Stimulated activated effector memory CD8-positive, alpha-beta T cell treated with anti-CD3 and anti-CD28 coated beads, Interleukin-12 subunit alpha, Interleukin-12 subunit beta, amount 100 ng/mL, for 72 hours (primary cell): Measurements from ENCODE around the gene TAX1BP3.

Experiments
- ATAC-seq: fragments of 150-1000 bp; cut with Tn5 transposase; 2 replicates; pipeline ENCODE4 v1.10.0; 2021
- DNase-seq, 2 donors: peaks; one replicate each; pipeline ENCODE4 v3.0.0; 2021 to 2022; ENCODE audit warnings: low spot score in 2 of 2
- H3K27ac Mint-ChIP-seq: one replicate; pipeline ENCODE4 v1.8.0; 2022; ENCODE audit warnings: mild to moderate bottlenecking, mixed read lengths
- H3K36me3 Mint-ChIP-seq: one replicate; pipeline ENCODE4 v1.8.0; 2022; ENCODE audit warnings: mild to moderate bottlenecking, mixed read lengths
- H3K4me1 Mint-ChIP-seq: one replicate; pipeline ENCODE4 v1.8.0; 2022; ENCODE audit warnings: mixed read lengths
- H3K4me3 Mint-ChIP-seq: one replicate; pipeline ENCODE4 v1.8.0; 2022; ENCODE audit warnings: mild to moderate bottlenecking, mixed read lengths
- H3K9me3 Mint-ChIP-seq: one replicate; pipeline ENCODE4 v1.8.0; 2022; ENCODE audit warnings: mixed read lengths

The TAX1BP3 gene

DNA sequence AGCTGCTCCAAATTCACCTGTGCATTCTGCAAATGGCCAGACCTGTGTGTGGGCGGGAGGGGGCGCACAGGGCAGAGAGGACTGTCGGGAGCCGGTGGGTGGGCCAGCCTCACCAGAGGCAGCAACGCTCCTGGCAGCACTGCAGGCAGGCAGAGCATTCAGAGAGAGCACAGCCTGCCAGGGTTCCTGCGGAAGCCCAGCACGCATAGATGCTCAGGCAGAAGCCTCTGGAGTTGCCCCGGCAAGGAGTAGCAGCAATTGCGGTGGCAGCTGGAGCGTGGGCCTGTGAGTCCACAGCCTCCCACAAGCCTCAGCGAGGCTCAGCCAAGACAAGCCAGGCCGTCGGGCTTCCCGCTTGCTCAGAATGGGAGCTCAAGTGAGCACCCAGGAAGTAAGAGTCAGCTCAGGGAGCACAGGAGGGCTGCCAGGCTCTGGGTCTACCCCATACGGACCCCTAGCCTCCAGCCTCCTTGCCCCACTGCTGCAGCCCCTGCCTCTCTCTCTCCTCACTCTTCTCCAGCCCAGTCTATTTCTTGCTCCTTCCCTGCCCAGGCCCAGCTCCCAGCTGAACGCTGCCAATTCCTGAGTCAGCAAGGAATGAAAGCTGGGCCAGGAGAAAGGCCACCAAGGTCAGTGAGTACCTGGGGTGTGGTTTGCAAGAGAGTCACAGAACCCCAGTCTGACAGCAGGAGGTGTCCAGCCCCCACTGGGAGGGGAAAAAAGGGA lies 9.9 kb upstream of the TAX1BP3 start:
- ATAC-seq (no peak), DNase-seq (no peak)
- Mint-ChIP-seq H3K27ac (no peak overlapping the region), H3K4me1 (peaks cover 17% of the 10 kb centered on the region), H3K36me3 (peaks cover 34% of the 10 kb centered on the region), H3K9me3 (no peaks in the 10 kb centered on the region), H3K4me3 (no peak overlapping the region)

DNA sequence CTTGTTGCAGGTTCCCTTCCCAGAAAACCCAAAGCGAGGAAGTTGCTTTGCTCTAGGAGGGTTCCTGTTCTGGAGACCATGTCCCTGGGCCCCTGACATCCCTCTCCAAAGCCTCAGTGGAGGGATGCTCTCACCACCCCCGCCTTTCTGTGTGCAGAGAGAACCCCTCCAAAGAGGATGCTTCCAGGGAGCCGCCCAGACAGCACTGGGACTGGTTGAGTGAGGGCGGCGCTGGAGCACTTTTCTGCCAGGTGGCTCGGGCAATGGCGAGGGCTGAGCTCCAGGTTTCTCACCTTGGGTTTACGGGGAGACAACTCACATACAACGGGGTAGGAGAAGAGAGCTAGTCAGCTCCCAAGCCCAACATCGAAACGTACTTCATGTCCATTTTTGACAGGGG lies 7.5 kb upstream of the TAX1BP3 start:
- no peak overlapping the region for H3K4me3 Mint-ChIP-seq
- no peak for ATAC-seq
- no peak for DNase-seq
- H3K4me1 Mint-ChIP-seq: no peaks in the 10 kb centered on the region
- no peaks in the 10 kb centered on the region for H3K9me3 Mint-ChIP-seq
- peaks cover 39% of the 10 kb centered on the region for H3K36me3 Mint-ChIP-seq
- peak overlapping the region; percentile 27 for H3K27ac Mint-ChIP-seq

DNA sequence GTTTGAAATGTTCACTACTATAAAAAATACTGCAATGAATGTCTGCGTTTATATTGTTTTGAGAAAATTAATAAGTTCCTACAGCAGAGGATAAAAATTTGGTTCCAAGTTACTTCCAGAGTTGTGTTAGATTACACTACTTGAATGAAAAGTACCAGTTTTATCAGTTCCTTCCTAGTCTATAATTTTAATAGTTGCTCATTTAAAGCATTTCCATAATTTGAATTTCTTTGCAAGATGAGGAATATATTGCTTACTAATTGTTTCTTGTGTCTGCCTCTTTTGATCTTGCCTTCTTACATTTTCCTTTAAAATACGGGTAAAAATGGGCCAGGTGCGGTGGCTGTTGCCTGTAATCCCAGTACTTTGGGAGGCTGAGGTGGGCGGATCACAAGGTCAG lies 4.2 kb upstream of the TAX1BP3 start:
- peaks cover 56% of the 10 kb centered on the region for H3K36me3 Mint-ChIP-seq
- peaks cover 10% of the 10 kb centered on the region for H3K4me1 Mint-ChIP-seq
- no peak for ATAC-seq
- DNase-seq: no peak
- no peaks in the 10 kb centered on the region for H3K9me3 Mint-ChIP-seq
- H3K27ac Mint-ChIP-seq: peak overlapping the region; percentile 58
- no peak overlapping the region for H3K4me3 Mint-ChIP-seq

DNA sequence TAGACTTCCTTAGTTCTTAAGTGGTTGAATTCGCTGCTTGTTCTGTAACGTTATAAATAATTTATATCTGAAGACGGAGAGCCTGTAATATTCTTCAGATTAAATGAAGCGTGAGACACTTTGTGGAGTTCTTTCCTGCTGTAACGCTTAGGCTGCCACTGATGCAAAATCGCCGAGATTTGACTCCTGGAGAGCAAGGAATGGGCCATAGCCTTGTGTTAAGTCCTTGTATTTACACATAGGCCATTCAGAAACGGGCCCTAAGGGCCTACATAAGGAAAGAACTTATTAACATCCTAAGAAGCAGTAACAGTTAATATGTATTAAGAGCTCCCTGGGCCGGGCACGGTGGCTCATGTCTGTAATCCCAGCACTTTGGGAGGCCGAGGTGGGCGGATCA lies 1.2 kb upstream of the TAX1BP3 start:
- peak overlapping the region; percentile 93 for H3K4me3 Mint-ChIP-seq
- peaks cover 29% of the 10 kb centered on the region for H3K4me1 Mint-ChIP-seq
- DNase-seq (no peak), ATAC-seq (no peak)
- H3K9me3 Mint-ChIP-seq: no peaks in the 10 kb centered on the region
- H3K36me3 Mint-ChIP-seq: peaks cover 62% of the 10 kb centered on the region
- H3K27ac Mint-ChIP-seq: peak overlapping the region; percentile 95

DNA sequence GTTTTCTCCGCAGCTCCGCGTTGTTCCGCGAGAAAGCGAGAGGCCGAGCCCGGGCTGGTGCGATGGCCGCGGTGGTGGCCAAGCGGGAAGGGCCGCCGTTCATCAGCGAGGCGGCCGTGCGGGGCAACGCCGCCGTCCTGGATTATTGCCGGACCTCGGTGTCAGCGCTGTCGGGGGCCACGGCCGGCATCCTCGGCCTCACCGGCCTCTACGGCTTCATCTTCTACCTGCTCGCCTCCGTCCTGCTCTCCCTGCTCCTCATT lies 638 bp upstream of the TAX1BP3 start:
- DNase-seq (no peak), ATAC-seq (no peak)
- Mint-ChIP-seq H3K9me3 (no peaks in the 10 kb centered on the region), H3K4me3 (peak overlapping the region; percentile 93), H3K27ac (peak overlapping the region; percentile 95), H3K36me3 (peaks cover 67% of the 10 kb centered on the region), H3K4me1 (peaks cover 29% of the 10 kb centered on the region)

- Mint-ChIP-seq H3K4me1 (peaks cover 29% of the 10 kb centered on the region), H3K4me3 (peak overlapping the region; percentile 93), H3K27ac (peak overlapping the region; percentile 95), H3K36me3 (peaks cover 60% of the 10 kb centered on the region), H3K9me3 (no peaks in the 10 kb centered on the region)
- ATAC-seq (peak; percentile 1), DNase-seq (no peak)
These were observed 756 bp downstream of the TAX1BP3 start for GRCh38 chr17:3667366-3668278.

- Mint-ChIP-seq H3K4me3 (peak overlapping the region; percentile 93), H3K27ac (peak overlapping the region; percentile 3)
- DNase-seq: no peak
These were observed 1.9 kb downstream of the TAX1BP3 start for GRCh38 chr17:3666516-3666915.

DNA sequence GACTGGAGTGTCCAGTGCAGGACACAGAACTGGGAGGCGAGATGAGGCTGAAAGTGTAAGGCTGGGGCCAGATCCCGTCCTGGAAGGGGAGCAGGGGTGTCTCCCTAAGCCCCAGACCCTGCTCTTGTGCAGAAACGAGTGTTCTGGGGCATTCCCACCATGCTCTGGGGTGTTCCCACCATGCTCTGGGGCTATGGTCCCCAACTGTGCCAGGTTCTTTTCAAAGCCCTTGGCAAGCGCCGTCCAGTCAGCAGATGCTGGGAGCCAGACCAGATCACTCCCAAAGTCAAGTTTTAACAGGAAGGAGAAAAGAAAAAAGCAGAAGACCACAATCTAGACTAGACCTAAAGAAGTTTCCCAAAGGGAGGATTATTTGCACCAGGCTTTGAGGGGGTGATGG lies 2.5 kb downstream of the TAX1BP3 start:
- ATAC-seq (no peak), DNase-seq (no peak)
- H3K27ac Mint-ChIP-seq: peak overlapping the region; percentile 3
- peaks cover 44% of the 10 kb centered on the region for H3K36me3 Mint-ChIP-seq
- H3K9me3 Mint-ChIP-seq: no peaks in the 10 kb centered on the region
- peaks cover 29% of the 10 kb centered on the region for H3K4me1 Mint-ChIP-seq
- H3K4me3 Mint-ChIP-seq: peak overlapping the region; percentile 93

More at GRCh38 chr17:3666516-3666915, 1.9 kb downstream of the TAX1BP3 start:
- Mint-ChIP-seq H3K9me3 (no peaks in the 10 kb centered on the region), H3K4me1 (peaks cover 29% of the 10 kb centered on the region), H3K36me3 (peaks cover 51% of the 10 kb centered on the region)
- no peak for ATAC-seq

DNA sequence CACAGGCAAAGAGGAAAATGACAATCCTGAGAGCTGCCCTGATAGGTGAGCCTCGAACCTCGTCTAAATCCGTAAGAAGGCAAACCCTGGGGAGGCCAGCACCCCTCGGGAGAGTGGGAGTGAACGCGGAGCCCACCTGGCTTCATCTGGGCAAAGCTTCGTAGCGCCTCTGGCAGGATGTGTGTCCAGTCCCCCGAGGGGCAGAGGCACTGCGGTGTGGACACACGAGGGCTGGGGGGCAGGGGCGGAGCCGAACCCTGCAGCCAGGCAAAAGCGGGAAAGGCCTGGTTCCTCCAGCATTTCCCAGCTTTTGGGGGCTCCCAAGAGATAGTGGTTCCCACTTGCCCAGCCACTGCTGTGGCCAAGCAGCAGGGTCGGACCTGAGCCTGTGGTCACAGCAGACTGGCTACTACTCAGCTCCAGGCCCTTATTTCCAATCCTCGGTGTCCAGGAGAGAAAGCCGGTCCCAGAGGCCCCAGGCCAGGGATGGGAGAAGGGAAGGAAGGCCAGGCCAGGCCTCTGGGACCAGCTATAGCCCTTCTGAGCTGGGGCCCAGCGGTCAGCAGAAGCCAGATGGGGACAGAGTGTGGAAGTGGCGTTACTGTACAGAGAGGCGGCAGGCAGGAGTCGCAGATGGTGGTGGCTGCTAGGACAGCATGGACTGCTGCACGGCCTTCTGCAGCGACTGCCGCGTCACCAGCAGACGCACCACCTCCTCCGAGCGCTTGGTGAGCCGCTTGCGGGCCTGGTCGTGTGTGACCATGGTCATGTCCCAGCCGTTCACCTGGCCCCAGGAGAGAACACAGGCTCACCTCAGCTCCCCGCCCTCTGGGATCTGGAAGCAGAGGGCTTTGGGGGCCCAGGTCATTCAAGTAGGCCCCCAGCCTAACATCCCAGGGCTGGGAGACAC lies 5.0 kb downstream of the TAX1BP3 start:
- H3K4me1 Mint-ChIP-seq: peaks cover 22% of the 10 kb centered on the region
- H3K27ac Mint-ChIP-seq: no peak overlapping the region
- no peak for ATAC-seq
- DNase-seq: no peak
- peaks cover 20% of the 10 kb centered on the region for H3K36me3 Mint-ChIP-seq
- no peak overlapping the region for H3K4me3 Mint-ChIP-seq
- H3K9me3 Mint-ChIP-seq: no peaks in the 10 kb centered on the region

DNA sequence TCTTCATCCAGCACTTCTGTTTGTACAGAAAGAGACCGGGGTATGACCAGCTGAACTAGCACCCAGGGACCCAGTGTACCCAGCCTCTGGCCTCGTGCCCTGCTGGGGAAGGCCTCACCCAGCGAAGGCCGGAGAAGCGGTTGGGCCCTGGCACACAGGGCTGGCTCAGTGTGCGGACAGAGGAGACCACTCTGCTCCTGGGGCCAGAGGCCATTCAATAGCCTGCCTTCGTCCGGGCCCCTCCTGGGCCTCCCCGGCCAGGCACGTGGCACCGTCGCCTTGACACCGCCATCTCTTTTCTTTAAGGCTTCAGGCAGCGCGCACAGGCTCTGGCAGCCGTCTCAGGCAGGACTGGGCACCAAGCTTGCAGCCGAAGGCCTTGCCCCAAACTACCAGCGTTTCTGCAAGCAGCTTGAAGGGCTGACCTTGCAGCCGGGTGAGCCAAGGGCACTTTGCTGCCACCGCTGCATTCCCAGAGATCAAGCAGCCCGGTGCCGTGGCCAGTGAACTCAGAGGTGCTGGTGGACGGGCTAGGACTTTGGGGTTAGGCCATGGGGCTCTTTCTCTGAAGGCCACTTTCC lies 8.0 kb downstream of the TAX1BP3 start:
- Mint-ChIP-seq H3K36me3 (peaks cover 18% of the 10 kb centered on the region), H3K4me3 (no peak overlapping the region), H3K4me1 (peaks cover 6% of the 10 kb centered on the region), H3K9me3 (no peaks in the 10 kb centered on the region), H3K27ac (no peak overlapping the region)
- ATAC-seq (no peak), DNase-seq (no peak)

GRCh38 chr17:3659541-3660111 lies 8.8 kb downstream of the TAX1BP3 start:
- no peak overlapping the region for H3K27ac Mint-ChIP-seq
- DNase-seq: no peak
- peaks cover 13% of the 10 kb centered on the region for H3K36me3 Mint-ChIP-seq
- H3K4me3 Mint-ChIP-seq: no peak overlapping the region
- no peak for ATAC-seq
- H3K4me1 Mint-ChIP-seq: no peaks in the 10 kb centered on the region
- no peaks in the 10 kb centered on the region for H3K9me3 Mint-ChIP-seq

GRCh38 chr17:3658784-3659449 lies 9.5 kb downstream of the TAX1BP3 start:
- peaks cover 6% of the 10 kb centered on the region for H3K36me3 Mint-ChIP-seq
- no peak overlapping the region for H3K4me3 Mint-ChIP-seq
- no peak for ATAC-seq
- H3K9me3 Mint-ChIP-seq: no peaks in the 10 kb centered on the region
- H3K4me1 Mint-ChIP-seq: no peaks in the 10 kb centered on the region
- DNase-seq: no peak
- no peak overlapping the region for H3K27ac Mint-ChIP-seq

- H3K4me3 Mint-ChIP-seq: no peak overlapping the region
- no peak for DNase-seq
- H3K36me3 Mint-ChIP-seq: peaks cover 6% of the 10 kb centered on the region
- no peaks in the 10 kb centered on the region for H3K9me3 Mint-ChIP-seq
- ATAC-seq: no peak
- H3K27ac Mint-ChIP-seq: no peak overlapping the region
- no peaks in the 10 kb centered on the region for H3K4me1 Mint-ChIP-seq
These were observed 10.2 kb downstream of the TAX1BP3 start for GRCh38 chr17:3657874-3658783.

GRCh38 chr17:3657588-3657869 lies 10.8 kb downstream of the TAX1BP3 start:
- peaks cover 6% of the 10 kb centered on the region for H3K36me3 Mint-ChIP-seq
- no peak overlapping the region for H3K27ac Mint-ChIP-seq
- no peak overlapping the region for H3K4me3 Mint-ChIP-seq
- H3K4me1 Mint-ChIP-seq: no peaks in the 10 kb centered on the region
- no peak for DNase-seq
- no peak for ATAC-seq
- no peaks in the 10 kb centered on the region for H3K9me3 Mint-ChIP-seq
